ENCODE measurements around the gene MEOX2.
A peak's percentile ranks its signal among the peaks of the same experiment; 100 is the strongest.

Gene MEOX2

DNA sequence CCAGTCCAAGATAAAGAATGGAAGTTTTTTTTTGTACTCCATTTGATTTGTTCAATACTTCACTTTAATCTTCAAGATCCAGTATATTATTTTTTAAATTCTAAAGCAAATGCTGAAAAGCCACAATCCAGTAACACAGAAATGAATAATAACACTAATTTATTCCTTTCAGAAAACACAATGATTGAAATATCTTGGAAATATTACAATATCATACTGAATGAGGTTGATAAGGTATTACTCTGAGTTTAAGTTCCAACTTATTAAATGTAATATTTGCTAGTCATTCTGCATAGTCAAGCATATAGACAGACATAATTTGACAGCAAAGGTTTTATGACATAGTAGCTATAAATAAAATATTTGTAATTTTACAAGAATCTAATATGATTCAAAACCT is 4.4 kb downstream of the MEOX2 start:
- peak overlapping the region in 1 of 2 donors; percentile 18 for H3K4me3 ChIP-seq (replicated peaks in 1 of 2; ENCODE audit: low read depth in 2 of 2, low read length in 2 of 2)
- no peak for TF ChIP-seq CTCF (IDR thresholded peaks at IDR 0.05; ENCODE audit: low read depth, low read length)
- DNase-seq (ENCODE audit: low read depth in 2 of 2): peak in 1 of 2 donors; percentile 32

DNA sequence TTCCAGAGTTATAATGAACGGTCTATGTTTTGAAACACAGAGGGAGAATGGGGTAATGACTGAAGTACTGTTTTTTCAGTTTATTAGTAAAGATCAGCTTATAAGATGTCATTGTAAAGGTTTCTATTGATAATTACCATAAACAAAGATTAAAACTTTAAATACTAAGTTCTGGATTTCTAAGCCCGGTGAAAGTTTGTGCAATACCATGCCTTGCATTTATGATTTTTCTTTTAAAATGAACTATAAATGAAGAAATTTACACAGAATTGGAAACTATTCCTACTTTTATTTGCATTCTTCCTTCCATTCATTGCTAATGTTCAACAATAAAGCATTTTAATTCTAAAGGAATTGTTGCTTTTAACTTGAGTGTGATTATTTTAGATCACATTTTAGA is 4.9 kb downstream of the MEOX2 start:
- no peak for TF ChIP-seq CTCF (IDR thresholded peaks at IDR 0.05; ENCODE audit: low read depth, low read length)
- H3K4me3 ChIP-seq (replicated peaks in 1 of 2; ENCODE audit: low read depth in 2 of 2, low read length in 2 of 2): no peak overlapping the region
- DNase-seq (ENCODE audit: low read depth in 2 of 2): no peak

GRCh38 chr7:15681186-15681585 is 5.3 kb downstream of the MEOX2 start:
- DNase-seq (ENCODE audit: low read depth in 2 of 2): peak in 1 of 2 donors; percentile 32
- TF ChIP-seq CTCF (IDR thresholded peaks at IDR 0.05; ENCODE audit: low read depth, low read length): no peak
- H3K4me3 ChIP-seq (replicated peaks in 1 of 2; ENCODE audit: low read depth in 2 of 2, low read length in 2 of 2): no peak overlapping the region

DNA sequence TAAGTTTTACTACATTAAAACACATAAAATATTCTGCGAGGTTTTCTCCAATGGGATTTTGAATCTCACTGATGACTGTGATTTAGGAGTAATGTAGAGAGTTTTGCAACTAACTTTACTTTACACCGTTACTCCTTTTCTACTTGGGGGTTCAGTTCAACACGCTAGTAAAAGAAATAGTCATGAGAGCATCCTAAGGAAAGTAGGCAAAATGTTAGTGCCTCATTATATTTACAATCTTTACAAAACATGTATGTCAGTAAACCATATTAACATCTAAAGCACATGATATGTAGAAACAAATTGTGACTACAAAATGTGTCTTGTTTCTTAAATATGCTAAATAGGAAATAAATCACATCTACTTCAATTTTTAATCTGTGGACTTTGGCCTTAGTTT is 6.0 kb downstream of the MEOX2 start:
- peak in 1 of 2 donors; percentile 50 for DNase-seq (ENCODE audit: low read depth in 2 of 2)
- no peak for TF ChIP-seq CTCF (IDR thresholded peaks at IDR 0.05; ENCODE audit: low read depth, low read length)
- peak overlapping the region in 1 of 2 donors; percentile 4 for H3K4me3 ChIP-seq (replicated peaks in 1 of 2; ENCODE audit: low read depth in 2 of 2, low read length in 2 of 2)

- H3K4me3 ChIP-seq (replicated peaks in 1 of 2; ENCODE audit: low read depth in 2 of 2, low read length in 2 of 2): no peak overlapping the region
- peak in 1 of 2 donors; percentile 32 for DNase-seq (ENCODE audit: low read depth in 2 of 2)
- no peak for TF ChIP-seq CTCF (IDR thresholded peaks at IDR 0.05; ENCODE audit: low read depth, low read length)
These were observed 7.2 kb downstream of the MEOX2 start for GRCh38 chr7:15679306-15679705.

- peak in 1 of 2 donors; percentile 51 for DNase-seq (ENCODE audit: low read depth in 2 of 2)
- no peak for TF ChIP-seq CTCF (IDR thresholded peaks at IDR 0.05; ENCODE audit: low read depth, low read length)
- no peak overlapping the region for H3K4me3 ChIP-seq (replicated peaks in 1 of 2; ENCODE audit: low read depth in 2 of 2, low read length in 2 of 2)
These were observed 7.8 kb downstream of the MEOX2 start for GRCh38 chr7:15678653-15679052.

GRCh38 chr7:15675379-15675778 is 11.1 kb downstream of the MEOX2 start:
- no peak for TF ChIP-seq CTCF (IDR thresholded peaks at IDR 0.05; ENCODE audit: low read depth, low read length)
- no peak overlapping the region for H3K4me3 ChIP-seq (replicated peaks in 1 of 2; ENCODE audit: low read depth in 2 of 2, low read length in 2 of 2)
- DNase-seq (ENCODE audit: low read depth in 2 of 2): no peak

All from cardiac fibroblast (primary cell).